ENCODE results near the gene C21orf91.

Gene C21orf91

GRCh38 chr21:17819114-17819876 is at the start of gene C21orf91:
TSS of gene C21orf91 (minus strand) at chr21:17819356. CDS start at chr21:17818318, 1,038 bp downstream.
- DNase-seq (ENCODE audit: low read depth in 3 of 3), result peak; percentile 68 to 81 (median 70)

- DNase-seq (ENCODE audit: low read depth in 3 of 3), result no peak
Measured at GRCh38 chr21:17866590-17866989, 47.4 kb upstream of the C21orf91 start.

GRCh38 chr21:17859661-17860060 is 40.5 kb upstream of the C21orf91 start:
- no peak for DNase-seq (ENCODE audit: low read depth in 3 of 3)

- no peak for DNase-seq (ENCODE audit: low read depth in 3 of 3)
Measured at GRCh38 chr21:17858747-17859146, 39.6 kb upstream of the C21orf91 start.

- no peak for DNase-seq (ENCODE audit: low read depth in 3 of 3)
Measured at GRCh38 chr21:17854745-17855144, 35.6 kb upstream of the C21orf91 start.

- DNase-seq (ENCODE audit: low read depth in 3 of 3), result no peak
Measured at GRCh38 chr21:17853393-17854275, 34.5 kb upstream of the C21orf91 start.

- no peak for DNase-seq (ENCODE audit: low read depth in 3 of 3)
Measured at GRCh38 chr21:17848228-17848627, 29.1 kb upstream of the C21orf91 start.

GRCh38 chr21:17841103-17841502 is 21.9 kb upstream of the C21orf91 start:
- no peak for DNase-seq (ENCODE audit: low read depth in 3 of 3)

GRCh38 chr21:17834639-17835354 is 15.6 kb upstream of the C21orf91 start:
- DNase-seq (ENCODE audit: low read depth in 3 of 3), result no peak

GRCh38 chr21:17829472-17829871 is 10.3 kb upstream of the C21orf91 start:
- DNase-seq (ENCODE audit: low read depth in 3 of 3), result no peak

- no peak for DNase-seq (ENCODE audit: low read depth in 3 of 3)
Measured at GRCh38 chr21:17828223-17828622, 9.1 kb upstream of the C21orf91 start.

- no peak for DNase-seq (ENCODE audit: low read depth in 3 of 3)
Measured at GRCh38 chr21:17823846-17824245, 4.7 kb upstream of the C21orf91 start.

GRCh38 chr21:17821121-17821520 is 2.0 kb upstream of the C21orf91 start:
- no peak for DNase-seq (ENCODE audit: low read depth in 3 of 3)

GRCh38 chr21:17819877-17820229 is 697 bp upstream of the C21orf91 start:
- peak in 1 of 3 experiments; percentile 51 for DNase-seq (ENCODE audit: low read depth in 3 of 3)

- DNase-seq (ENCODE audit: low read depth in 3 of 3), result peak; percentile 13 to 30 (median 29)
Measured at GRCh38 chr21:17818186-17819113, 706 bp downstream of the C21orf91 start.

- no peak for DNase-seq (ENCODE audit: low read depth in 3 of 3)
Measured at GRCh38 chr21:17813353-17813752, 5.8 kb downstream of the C21orf91 start.

- no peak for DNase-seq (ENCODE audit: low read depth in 3 of 3)
Measured at GRCh38 chr21:17805966-17806365, 13.2 kb downstream of the C21orf91 start.

- no peak for DNase-seq (ENCODE audit: low read depth in 3 of 3)
Measured at GRCh38 chr21:17803536-17803935, 15.6 kb downstream of the C21orf91 start.

GRCh38 chr21:17802572-17802971 is 16.6 kb downstream of the C21orf91 start:
- no peak for DNase-seq (ENCODE audit: low read depth in 3 of 3)

GRCh38 chr21:17799414-17800164 is 19.6 kb downstream of the C21orf91 start:
- DNase-seq (ENCODE audit: low read depth in 3 of 3), result no peak

All from stimulated activated CD4-positive, alpha-beta T cell treated with anti-CD3 and anti-CD28 coated beads, TNF-alpha, amount 100 ng/mL, for 24 hours (primary cell).